Right renal cortex interstitium (tissue), 3 donors: Measurements from ENCODE around the gene MLLT10. TPM values are rescaled to one million over a fixed set of nuclear protein-coding genes. Genes with fewer than 3 reads are reported as not detected.

Experiments used
- DNase-seq, 3 donors: peaks; one replicate each; pipeline ENCODE4 v3.0.0-alpha.2; 2013; ENCODE audit warnings: low read depth in 3 of 3, low spot score in 2 of 3
- polyA plus RNA-seq, 3 donors: library from polyadenylated mRNA; unstranded; fragments of 120-200 nt; gene quantifications; one replicate each; pipeline ENCODE4 v1.2.1, GENCODE V29; 2013; ENCODE audit not compliant: insufficient read length in 3 of 3

MLLT10 gene
- polyA plus RNA-seq, 3 donors = 46.6 to 51.1 (median 49.0) TPM

GRCh38 chr10:21724020-21724589, 190.1 kb downstream of the MLLT10 start:
- no peak for DNase-seq

DNA sequence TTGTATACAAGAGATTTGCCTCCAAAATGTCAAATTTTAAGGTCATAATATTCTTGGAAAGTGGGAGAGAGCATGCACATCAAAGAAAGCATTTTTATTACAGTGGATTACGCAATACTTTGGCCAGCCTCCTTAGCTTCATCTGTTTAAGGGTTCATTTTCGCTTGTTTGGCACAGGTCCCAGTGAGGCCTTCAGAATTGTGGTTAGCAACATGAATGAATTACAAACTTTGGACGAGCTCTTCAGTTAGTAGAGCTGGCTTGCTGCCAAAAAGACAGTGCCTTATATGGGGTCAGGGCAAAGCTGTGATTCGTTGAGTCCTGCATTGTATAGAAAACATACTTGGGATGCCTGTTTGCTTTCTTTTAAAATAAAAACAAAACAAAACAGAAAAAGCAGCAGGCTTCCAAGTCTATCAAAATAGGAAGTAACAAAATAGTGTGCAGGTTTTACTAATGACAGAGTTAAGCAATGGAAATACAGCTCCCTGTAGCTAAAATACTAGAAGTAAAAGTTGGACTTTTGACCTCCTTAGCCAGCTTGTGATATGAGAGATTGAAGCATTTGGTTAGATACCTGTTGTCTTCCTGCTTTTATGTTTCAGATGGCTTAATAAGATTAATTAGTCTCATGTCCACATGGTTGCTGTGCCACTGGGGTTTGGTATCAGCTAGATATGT, 190.8 kb downstream of the MLLT10 start:
- DNase-seq = peak; percentile 94 to 97 (median 96)

- no peak for DNase-seq
Observed at GRCh38 chr10:21726601-21727225, 192.7 kb downstream of the MLLT10 start.

GRCh38 chr10:21727452-21728168, 193.6 kb downstream of the MLLT10 start:
- DNase-seq = no peak

- DNase-seq = no peak
Observed at GRCh38 chr10:21728618-21729017, 194.6 kb downstream of the MLLT10 start.

- DNase-seq = peak; percentile 51 to 68 (median 63)
Observed at GRCh38 chr10:21732067-21732772, 198.2 kb downstream of the MLLT10 start.

DNA sequence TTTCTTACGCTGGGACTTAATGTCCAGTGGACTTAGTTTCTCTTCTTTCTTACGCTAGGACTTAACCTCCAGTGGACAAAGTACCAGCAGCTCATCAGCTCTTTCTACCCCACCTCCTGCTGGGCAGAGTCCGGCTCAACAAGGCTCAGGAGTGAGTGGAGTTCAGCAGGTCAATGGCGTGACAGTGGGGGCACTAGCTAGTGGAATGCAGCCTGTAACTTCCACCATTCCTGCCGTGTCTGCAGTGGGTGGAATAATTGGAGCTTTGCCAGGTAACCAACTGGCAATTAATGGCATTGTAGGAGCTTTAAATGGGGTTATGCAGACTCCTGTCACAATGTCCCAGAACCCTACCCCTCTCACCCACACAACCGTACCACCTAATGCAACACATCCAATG, 199.7 kb downstream of the MLLT10 start:
- no peak for DNase-seq

- DNase-seq = no peak
Observed at GRCh38 chr10:21737106-21737505, 203.1 kb downstream of the MLLT10 start.

DNA sequence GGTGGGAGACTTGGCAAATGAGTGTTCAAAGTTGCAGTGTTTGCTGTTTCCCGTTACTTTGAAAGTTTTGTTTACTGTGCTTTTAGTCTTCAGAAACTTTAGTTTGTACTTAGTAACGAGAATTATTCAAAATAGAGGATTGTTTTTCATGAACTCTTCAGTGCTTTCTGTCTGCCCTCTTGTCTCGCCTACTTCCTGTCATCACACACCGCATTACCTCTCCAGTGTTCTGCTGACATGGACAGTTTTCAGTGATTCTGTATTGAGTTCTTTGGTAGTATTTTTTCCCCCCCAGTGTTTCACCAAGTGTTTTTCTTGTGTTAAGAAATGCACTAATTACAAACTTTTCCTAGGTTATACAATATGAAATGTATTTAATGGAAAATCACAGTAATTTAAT, 207.0 kb downstream of the MLLT10 start:
- no peak for DNase-seq

DNA sequence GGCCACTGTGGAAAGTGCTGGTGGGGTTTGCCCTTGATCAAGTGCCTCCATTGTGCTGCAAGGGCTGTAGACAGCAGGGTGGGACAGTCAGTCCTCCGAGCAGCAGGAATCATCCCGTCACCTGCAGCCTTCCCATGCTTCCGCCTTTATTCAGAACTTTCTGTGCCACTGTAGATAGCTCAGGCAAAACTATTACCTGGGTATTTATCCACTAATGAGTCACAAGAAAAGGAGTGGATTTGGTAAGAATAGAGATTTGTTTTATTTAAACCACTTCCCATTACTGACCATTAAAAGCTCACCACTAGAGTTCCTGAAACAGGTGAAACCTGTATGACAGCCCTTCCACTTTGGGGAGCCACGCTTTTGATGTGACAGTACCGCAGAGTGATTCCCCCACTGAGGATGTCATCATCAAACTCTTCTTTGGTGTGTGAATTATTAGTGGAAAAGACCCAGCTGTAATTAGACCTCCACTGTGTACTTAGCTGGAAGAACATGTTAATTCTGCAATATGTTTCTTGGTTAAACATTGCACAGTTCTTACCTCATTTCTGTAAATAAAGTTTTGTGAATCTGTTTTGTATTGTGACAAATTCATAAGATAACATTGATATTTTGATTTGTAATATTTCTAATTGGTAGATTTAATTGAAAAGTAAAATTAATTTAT, 208.8 kb downstream of the MLLT10 start:
- no peak for DNase-seq

- no peak for DNase-seq
Observed at GRCh38 chr10:21744223-21744622, 210.2 kb downstream of the MLLT10 start.

GRCh38 chr10:21746118-21746517, 212.1 kb downstream of the MLLT10 start:
- DNase-seq = no peak

DNA sequence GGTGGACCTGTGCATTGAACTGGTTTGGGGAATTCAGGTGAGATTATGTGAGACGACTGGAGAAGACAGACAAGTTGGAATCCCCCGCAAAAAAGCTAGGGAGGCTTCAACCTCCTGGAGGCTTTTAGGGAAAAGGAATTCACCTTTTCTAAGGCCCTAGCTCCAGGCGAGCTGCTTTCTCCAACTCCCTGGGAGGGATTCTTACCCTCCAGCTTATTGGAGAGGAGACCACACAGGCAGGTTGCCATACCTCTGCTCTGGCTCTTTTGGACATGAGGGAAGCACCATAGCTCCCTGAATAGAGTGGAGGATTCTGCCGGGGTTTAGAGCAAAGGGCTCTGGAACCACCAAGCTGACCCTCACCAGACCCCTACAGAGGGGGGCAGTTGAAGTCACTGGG, 213.8 kb downstream of the MLLT10 start:
- no peak for DNase-seq

- DNase-seq = no peak
Observed at GRCh38 chr10:21749788-21750187, 215.8 kb downstream of the MLLT10 start.

GRCh38 chr10:21750424-21750823, 216.4 kb downstream of the MLLT10 start:
- DNase-seq = no peak

- DNase-seq = no peak
Observed at GRCh38 chr10:21751341-21752310, 217.6 kb downstream of the MLLT10 start.

- no peak for DNase-seq
Observed at GRCh38 chr10:21753497-21754270, 219.7 kb downstream of the MLLT10 start.

- DNase-seq = no peak
Observed at GRCh38 chr10:21754410-21755011, 220.5 kb downstream of the MLLT10 start.
